ENCODE results near the gene TP53I3. TPM values are rescaled to one million over a fixed set of nuclear protein-coding genes. Genes with fewer than 3 reads are reported as not detected.
"Not testable (repeated sequence)": the region's sequence is repeated elsewhere in the genome, so short reads cannot be mapped to it uniquely, and the experiment has no call there.

Gene TP53I3
- total RNA-seq, 1 donor from 2014 or later = 93.2 TPM

DNA sequence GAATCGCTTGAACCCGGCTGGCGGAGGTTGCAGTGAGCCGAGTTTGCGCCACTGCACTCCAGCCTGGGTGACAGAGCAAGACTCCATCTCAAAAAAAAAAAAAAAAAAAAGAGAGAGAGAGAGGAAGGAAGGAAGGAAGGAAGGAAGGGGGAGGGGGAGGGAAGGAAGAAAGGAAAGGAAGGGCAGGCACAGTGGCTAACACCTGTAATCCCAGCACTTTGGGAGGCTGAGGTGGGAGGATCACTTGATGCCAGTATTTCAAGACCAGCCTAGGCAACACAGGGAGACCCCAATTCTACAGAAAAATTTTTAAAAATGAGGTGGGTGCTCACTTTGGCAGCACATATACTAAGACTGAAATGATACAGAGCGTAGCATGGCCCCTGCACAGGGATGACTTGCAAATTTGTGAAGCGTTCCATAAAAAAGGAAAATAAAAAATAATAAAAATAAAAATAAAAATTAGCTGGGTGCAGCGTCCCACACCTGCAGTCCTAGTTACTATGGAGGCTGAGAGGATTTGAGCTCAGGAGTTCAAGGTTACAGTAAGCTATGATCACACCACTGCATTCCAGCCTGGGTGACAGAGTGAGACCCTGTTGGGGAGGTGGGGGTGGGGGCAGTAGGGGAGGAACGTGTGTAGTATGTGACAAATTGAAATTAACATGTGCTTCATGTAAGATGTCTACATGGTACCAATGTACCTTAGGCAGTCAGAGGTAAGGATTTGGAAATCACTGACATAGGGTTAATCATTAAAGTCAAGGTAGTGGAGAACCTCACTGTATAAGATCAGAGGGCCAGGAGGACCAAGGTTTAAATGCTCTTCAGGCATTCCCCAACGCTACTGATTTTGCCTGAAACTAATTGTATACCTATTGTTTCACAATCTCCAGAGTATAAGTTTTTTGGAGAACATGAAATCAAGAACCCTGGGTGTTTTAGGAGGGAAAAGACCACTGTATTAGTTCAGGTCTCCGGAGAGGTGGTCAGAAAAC is 38.8 kb downstream of the TP53I3 start:
- H3K4me1 Mint-ChIP-seq (ENCODE audit: low read depth, unreplicated experiment) = peaks cover 9% of the 10 kb centered on the region
- Histone ChIP-seq H3K79me2 (ENCODE audit: insufficient read depth, low read length) (peaks cover 37% of the 10 kb centered on the region), H2AFZ (ENCODE audit: low read depth, low read length) (no peak overlapping the region), H3K36me3 (ENCODE audit: insufficient read depth, low read length) (no peaks in the 10 kb centered on the region), H4K20me1 (ENCODE audit: insufficient read depth, low read length) (no peaks in the 10 kb centered on the region), H3K9ac (ENCODE audit: low read length) (peak overlapping the region; percentile 94), H3K27ac (ENCODE audit: low read depth, low read length) (no peak overlapping the region), H3K4me1 (ENCODE audit: insufficient read depth, low read length) (peaks cover 13% of the 10 kb centered on the region), H3K4me3 (ENCODE audit: insufficient read depth, low read depth, low read length) (peak overlapping the region; percentile 94), H3K27me3 (ENCODE audit: insufficient read depth, low read length) (no peaks in the 10 kb centered on the region), H3K9me3 (ENCODE audit: insufficient read depth, low read depth, low read length) (no peaks in the 10 kb centered on the region), H3K4me2 (ENCODE audit: low read length) (peak overlapping the region; percentile 92)
- peak overlapping the region; percentile 100 for H3K4me3 Mint-ChIP-seq (ENCODE audit: unreplicated experiment)
- no peak for DNase-seq (ENCODE audit: low read depth)
- no peak for FAIRE-seq
- no peaks in the 10 kb centered on the region for H3K9me3 Mint-ChIP-seq (ENCODE audit: unreplicated experiment)
- no peaks in the 10 kb centered on the region for H3K36me3 Mint-ChIP-seq (ENCODE audit: low read depth, unreplicated experiment)
- TF ChIP-seq EZH2 (IDR thresholded peaks at IDR 0.05; ENCODE audit: insufficient read depth, low read length) = no peak
- TF ChIP-seq, protein P1, sequence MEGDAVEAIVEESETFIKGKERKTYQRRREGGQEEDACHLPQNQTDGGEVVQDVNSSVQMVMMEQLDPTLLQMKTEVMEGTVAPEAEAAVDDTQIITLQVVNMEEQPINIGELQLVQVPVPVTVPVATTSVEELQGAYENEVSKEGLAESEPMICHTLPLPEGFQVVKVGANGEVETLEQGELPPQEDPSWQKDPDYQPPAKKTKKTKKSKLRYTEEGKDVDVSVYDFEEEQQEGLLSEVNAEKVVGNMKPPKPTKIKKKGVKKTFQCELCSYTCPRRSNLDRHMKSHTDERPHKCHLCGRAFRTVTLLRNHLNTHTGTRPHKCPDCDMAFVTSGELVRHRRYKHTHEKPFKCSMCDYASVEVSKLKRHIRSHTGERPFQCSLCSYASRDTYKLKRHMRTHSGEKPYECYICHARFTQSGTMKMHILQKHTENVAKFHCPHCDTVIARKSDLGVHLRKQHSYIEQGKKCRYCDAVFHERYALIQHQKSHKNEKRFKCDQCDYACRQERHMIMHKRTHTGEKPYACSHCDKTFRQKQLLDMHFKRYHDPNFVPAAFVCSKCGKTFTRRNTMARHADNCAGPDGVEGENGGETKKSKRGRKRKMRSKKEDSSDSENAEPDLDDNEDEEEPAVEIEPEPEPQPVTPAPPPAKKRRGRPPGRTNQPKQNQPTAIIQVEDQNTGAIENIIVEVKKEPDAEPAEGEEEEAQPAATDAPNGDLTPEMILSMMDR (IDR thresholded peaks at IDR 0.05; ENCODE audit: insufficient read depth, low read depth, low read length) = no peak
- no peaks in the 10 kb centered on the region for H3K27me3 Mint-ChIP-seq (ENCODE audit: low read depth, unreplicated experiment)
- no peak overlapping the region for H3K27ac Mint-ChIP-seq (ENCODE audit: unreplicated experiment)

DNA sequence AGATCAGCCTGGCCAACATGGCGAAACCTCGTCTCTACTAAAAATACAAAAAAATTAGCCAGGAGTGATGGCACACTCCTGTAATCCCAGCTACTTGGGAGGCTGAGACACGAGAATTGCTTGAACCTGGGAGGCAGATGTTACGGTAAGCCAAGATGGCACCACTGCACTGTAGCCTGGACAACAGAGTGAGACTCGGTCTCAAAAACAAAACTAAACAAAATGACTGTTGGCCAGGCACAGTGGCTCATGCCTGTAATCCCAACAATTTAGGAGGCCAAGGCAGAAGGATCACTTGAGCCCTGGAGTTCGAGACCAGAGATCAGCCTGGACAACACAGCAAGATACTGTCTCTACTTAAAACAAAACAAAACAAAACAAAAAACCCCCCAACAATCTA is 41.5 kb downstream of the TP53I3 start:
- H3K27ac ChIP-seq (ENCODE audit: low read depth, low read length); H3K9ac ChIP-seq (ENCODE audit: low read length); H4K20me1 ChIP-seq (ENCODE audit: insufficient read depth, low read length); H2AFZ ChIP-seq (ENCODE audit: low read depth, low read length); DNase-seq (ENCODE audit: low read depth); H3K4me3 ChIP-seq (ENCODE audit: insufficient read depth, low read depth, low read length); FAIRE-seq; H3K9me3 Mint-ChIP-seq (ENCODE audit: unreplicated experiment); H3K27ac Mint-ChIP-seq (ENCODE audit: unreplicated experiment); H3K36me3 Mint-ChIP-seq (ENCODE audit: low read depth, unreplicated experiment); H3K4me1 Mint-ChIP-seq (ENCODE audit: low read depth, unreplicated experiment); H3K9me3 ChIP-seq (ENCODE audit: insufficient read depth, low read depth, low read length); H3K27me3 ChIP-seq (ENCODE audit: insufficient read depth, low read length); H3K4me3 Mint-ChIP-seq (ENCODE audit: unreplicated experiment); H3K4me1 ChIP-seq (ENCODE audit: insufficient read depth, low read length); H3K27me3 Mint-ChIP-seq (ENCODE audit: low read depth, unreplicated experiment); H3K4me2 ChIP-seq (ENCODE audit: low read length): not testable (repeated sequence)
- Histone ChIP-seq H3K36me3 (ENCODE audit: insufficient read depth, low read length) (peaks cover 10% of the 10 kb centered on the region), H3K79me2 (ENCODE audit: insufficient read depth, low read length) (peaks cover 38% of the 10 kb centered on the region)

- Mint-ChIP-seq H3K27ac (ENCODE audit: unreplicated experiment) (no peak overlapping the region), H3K36me3 (ENCODE audit: low read depth, unreplicated experiment) (no peaks in the 10 kb centered on the region), H3K27me3 (ENCODE audit: low read depth, unreplicated experiment) (no peaks in the 10 kb centered on the region), H3K4me1 (ENCODE audit: low read depth, unreplicated experiment) (no peaks in the 10 kb centered on the region), H3K9me3 (ENCODE audit: unreplicated experiment) (no peaks in the 10 kb centered on the region), H3K4me3 (ENCODE audit: unreplicated experiment) (no peak overlapping the region)
- no peak for FAIRE-seq
- no peaks in the 10 kb centered on the region for H3K9me3 ChIP-seq (ENCODE audit: insufficient read depth, low read depth, low read length)
- no peak overlapping the region for H3K4me2 ChIP-seq (ENCODE audit: low read length)
- peaks cover 10% of the 10 kb centered on the region for H3K36me3 ChIP-seq (ENCODE audit: insufficient read depth, low read length)
- no peaks in the 10 kb centered on the region for H3K4me1 ChIP-seq (ENCODE audit: insufficient read depth, low read length)
- H2AFZ ChIP-seq (ENCODE audit: low read depth, low read length) = no peak overlapping the region
- no peak overlapping the region for H3K4me3 ChIP-seq (ENCODE audit: insufficient read depth, low read depth, low read length)
- no peak overlapping the region for H3K9ac ChIP-seq (ENCODE audit: low read length)
- no peak for TF ChIP-seq EZH2 (IDR thresholded peaks at IDR 0.05; ENCODE audit: insufficient read depth, low read length)
- TF ChIP-seq, protein P1 (IDR thresholded peaks at IDR 0.05; ENCODE audit: insufficient read depth, low read depth, low read length) = no peak
- H3K27ac ChIP-seq (ENCODE audit: low read depth, low read length) = no peak overlapping the region
- no peak for DNase-seq (ENCODE audit: low read depth)
- no peaks in the 10 kb centered on the region for H3K27me3 ChIP-seq (ENCODE audit: insufficient read depth, low read length)
- peaks cover 11% of the 10 kb centered on the region for H4K20me1 ChIP-seq (ENCODE audit: insufficient read depth, low read length)
- H3K79me2 ChIP-seq (ENCODE audit: insufficient read depth, low read length) = peaks cover 37% of the 10 kb centered on the region
Observed at GRCh38 chr2:24040511-24040910, 44.1 kb downstream of the TP53I3 start.
